Breast epithelium (tissue), 4 donors: Measurements from ENCODE around the gene FTSJ3. TPM values are rescaled to one million over a fixed set of nuclear protein-coding genes. Genes with fewer than 3 reads are reported as not detected.

Experiments used
- DNase-seq, 2 donors: peaks; one replicate each; pipeline ENCODE4 v3.0.0-alpha.2; 2019; ENCODE audit warnings: low spot score in 2 of 2
- H3K27ac ChIP-seq, 2 donors: fragments of 200-600 bp; sonication (generic) in 1 of 2; one replicate each; pipeline ENCODE4 v1.5.1; 2016 to 2019; ENCODE audit warnings: mild to moderate bottlenecking in 1 of 2
- H3K27me3 ChIP-seq, 2 donors: fragments of 200-600 bp; sonication (generic) in 1 of 2; one replicate each; pipeline versions ENCODE4 v1.5.1 to v1.6.0; 2017 to 2019; ENCODE audit warnings: control low read depth in 1 of 2, mild to moderate bottlenecking in 1 of 2
- H3K36me3 ChIP-seq: fragments of 200-600 bp; one replicate; pipeline ENCODE4 v1.5.1; 2019
- H3K4me1 ChIP-seq, 2 donors: fragments of 200-600 bp; sonication (generic); one replicate each; pipeline ENCODE4 v1.5.1; 2016 to 2019; ENCODE audit warnings: control low read depth in 1 of 2
- H3K4me3 ChIP-seq, 3 donors: fragments of 200-600 bp; sonication (generic); 1 replicate in 2 of 3; 2 replicates in 1 of 3; pipeline ENCODE4 v1.5.1; 2016 to 2019; ENCODE audit warnings: mild to moderate bottlenecking in 3 of 3, moderate library complexity in 2 of 3
- H3K9me3 ChIP-seq, 2 donors: fragments of 200-600 bp; sonication (generic) in 1 of 2; one replicate each; pipeline ENCODE4 v1.5.1; 2016 to 2019; ENCODE audit warnings: control low read depth in 1 of 2
- POLR2A ChIP-seq: fragments of 450-650 bp; IDR thresholded peaks from one replicate; pipeline ENCODE4 v1.6.1; 2016; ENCODE audit warnings: antibody characterized with exemption, mild to moderate bottlenecking, moderate library complexity
- POLR2AphosphoS5 ChIP-seq, 3 donors: sonication (generic); formaldehyde crosslinking; IDR thresholded peaks; one replicate each; pipeline ENCODE4 v1.6.1; 2017; ENCODE audit warnings: antibody characterized with exemption in 3 of 3
- intact Hi-C: fragments of 100-400 bp; cut with DNase I; formaldehyde crosslinking; loops from one replicate; pipeline ENCODE4 v1.15.1; 2023; ENCODE audit warnings: low total_unique reads
- total RNA-seq, 3 donors: library from RNA; depleted of rRNA; stranded (reverse); fragments of >200 nt; gene quantifications; one replicate each; pipeline ENCODE4 v1.1.0, GENCODE V29; 2016
- TF ChIP-seq, protein P1 (sequence below), 3 donors: fragments of 450-650 bp; IDR thresholded peaks; one replicate each; pipeline ENCODE4 v1.5.1; 2016 to 2017; ENCODE audit warnings: antibody characterized with exemption in 3 of 3, mild to moderate bottlenecking in 3 of 3, moderate library complexity in 3 of 3

Gene FTSJ3
- total RNA-seq, 3 donors from 2014 or later: 55.4 to 78.7 (median 59.1) TPM

DNA sequence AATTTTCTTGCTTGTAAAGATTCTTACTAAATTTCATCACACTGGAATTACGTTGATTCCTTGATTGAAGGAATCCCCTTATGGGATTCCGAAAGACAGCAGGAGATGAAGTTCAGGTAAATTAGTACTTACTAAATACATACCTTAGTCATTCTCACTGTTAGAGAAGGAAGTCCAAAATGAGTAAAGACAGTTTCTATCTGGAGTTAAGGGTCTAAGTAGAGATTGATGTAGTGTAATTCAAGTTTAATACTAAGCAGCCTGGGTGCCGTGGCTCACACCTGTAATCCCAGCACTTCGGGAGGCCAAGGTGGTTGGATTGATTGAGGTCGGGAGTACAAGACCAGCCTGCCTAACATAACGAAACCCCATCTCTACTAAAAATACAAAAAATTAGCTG is 43.9 kb downstream of the FTSJ3 start:
- no peaks in the 10 kb centered on the region for H3K27me3 ChIP-seq
- H3K36me3 ChIP-seq: no peaks in the 10 kb centered on the region
- H3K27ac ChIP-seq: no peak overlapping the region
- TF ChIP-seq POLR2A (no peak), POLR2AphosphoS5 (IDR thresholded peaks at IDR 0.05) (no peak)
- TF ChIP-seq, protein P1, sequence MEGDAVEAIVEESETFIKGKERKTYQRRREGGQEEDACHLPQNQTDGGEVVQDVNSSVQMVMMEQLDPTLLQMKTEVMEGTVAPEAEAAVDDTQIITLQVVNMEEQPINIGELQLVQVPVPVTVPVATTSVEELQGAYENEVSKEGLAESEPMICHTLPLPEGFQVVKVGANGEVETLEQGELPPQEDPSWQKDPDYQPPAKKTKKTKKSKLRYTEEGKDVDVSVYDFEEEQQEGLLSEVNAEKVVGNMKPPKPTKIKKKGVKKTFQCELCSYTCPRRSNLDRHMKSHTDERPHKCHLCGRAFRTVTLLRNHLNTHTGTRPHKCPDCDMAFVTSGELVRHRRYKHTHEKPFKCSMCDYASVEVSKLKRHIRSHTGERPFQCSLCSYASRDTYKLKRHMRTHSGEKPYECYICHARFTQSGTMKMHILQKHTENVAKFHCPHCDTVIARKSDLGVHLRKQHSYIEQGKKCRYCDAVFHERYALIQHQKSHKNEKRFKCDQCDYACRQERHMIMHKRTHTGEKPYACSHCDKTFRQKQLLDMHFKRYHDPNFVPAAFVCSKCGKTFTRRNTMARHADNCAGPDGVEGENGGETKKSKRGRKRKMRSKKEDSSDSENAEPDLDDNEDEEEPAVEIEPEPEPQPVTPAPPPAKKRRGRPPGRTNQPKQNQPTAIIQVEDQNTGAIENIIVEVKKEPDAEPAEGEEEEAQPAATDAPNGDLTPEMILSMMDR (IDR thresholded peaks at IDR 0.05): no peak
- no peaks in the 10 kb centered on the region for H3K9me3 ChIP-seq
- H3K4me1 ChIP-seq: peaks cover 0 to 5% of the 10 kb centered on the region in 2 donors
- intact Hi-C loops: no loop called here
- no peak overlapping the region for H3K4me3 ChIP-seq
- no peak for DNase-seq

DNA sequence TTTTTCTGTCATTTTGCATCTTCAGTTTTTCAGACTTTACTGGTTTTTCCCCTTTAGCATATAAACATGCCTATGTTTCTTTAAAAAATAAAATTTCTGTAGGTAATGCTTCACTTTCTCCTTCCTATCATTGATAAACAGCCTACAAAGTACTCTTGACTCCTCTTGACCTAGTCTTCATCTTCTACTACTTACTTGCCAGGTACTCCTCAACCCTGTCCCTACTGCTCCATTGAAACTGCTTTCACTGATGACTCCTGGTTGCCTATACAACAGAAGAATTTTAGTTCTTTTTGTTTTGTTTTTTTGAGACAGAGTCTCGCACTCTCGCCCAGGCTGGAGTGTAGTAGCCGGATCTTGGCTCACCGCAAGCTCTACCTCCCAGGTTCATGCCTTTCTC is 46.5 kb downstream of the FTSJ3 start:
- H3K27ac ChIP-seq: no peak overlapping the region
- no peaks in the 10 kb centered on the region for H3K9me3 ChIP-seq
- TF ChIP-seq POLR2AphosphoS5 (IDR thresholded peaks at IDR 0.05): no peak
- no peak for TF ChIP-seq POLR2A
- TF ChIP-seq, protein P1 (IDR thresholded peaks at IDR 0.05): no peak
- no peak for DNase-seq
- no peaks in the 10 kb centered on the region for H3K36me3 ChIP-seq
- H3K4me3 ChIP-seq: no peak overlapping the region
- H3K27me3 ChIP-seq: no peaks in the 10 kb centered on the region
- intact Hi-C loops: no loop called here
- peaks cover 3 to 5% of the 10 kb centered on the region in 2 donors for H3K4me1 ChIP-seq

DNA sequence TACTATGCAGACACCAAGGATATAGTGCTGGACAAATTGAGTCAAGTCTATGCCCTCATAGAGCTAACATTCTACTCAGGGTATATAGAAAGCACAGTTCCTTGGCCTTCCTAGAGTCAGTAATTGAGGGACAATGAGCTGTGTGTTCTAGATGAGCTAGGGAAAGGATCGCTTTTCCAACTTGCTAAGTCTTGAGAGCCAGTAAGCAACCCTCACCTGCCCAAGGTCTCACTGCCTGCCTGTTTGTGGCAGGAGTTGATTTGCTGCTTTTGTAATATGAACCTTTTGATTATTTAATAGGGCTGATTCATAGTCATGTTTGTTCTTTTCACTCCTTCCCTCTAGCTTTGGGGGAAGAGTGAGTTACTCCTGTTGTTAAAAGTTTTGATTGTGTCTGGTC is 47.0 kb downstream of the FTSJ3 start:
- peak overlapping the region in 1 of 2 donors; percentile 3 for H3K27ac ChIP-seq
- H3K27me3 ChIP-seq: no peaks in the 10 kb centered on the region
- TF ChIP-seq POLR2A (no peak), POLR2AphosphoS5 (IDR thresholded peaks at IDR 0.05) (no peak)
- TF ChIP-seq, protein P1 (IDR thresholded peaks at IDR 0.05): no peak
- H3K4me1 ChIP-seq: peaks cover 7 to 10% of the 10 kb centered on the region in 2 donors
- H3K4me3 ChIP-seq: no peak overlapping the region
- no peaks in the 10 kb centered on the region for H3K36me3 ChIP-seq
- DNase-seq: no peak
- intact Hi-C loops: no loop called here
- no peaks in the 10 kb centered on the region for H3K9me3 ChIP-seq

DNA sequence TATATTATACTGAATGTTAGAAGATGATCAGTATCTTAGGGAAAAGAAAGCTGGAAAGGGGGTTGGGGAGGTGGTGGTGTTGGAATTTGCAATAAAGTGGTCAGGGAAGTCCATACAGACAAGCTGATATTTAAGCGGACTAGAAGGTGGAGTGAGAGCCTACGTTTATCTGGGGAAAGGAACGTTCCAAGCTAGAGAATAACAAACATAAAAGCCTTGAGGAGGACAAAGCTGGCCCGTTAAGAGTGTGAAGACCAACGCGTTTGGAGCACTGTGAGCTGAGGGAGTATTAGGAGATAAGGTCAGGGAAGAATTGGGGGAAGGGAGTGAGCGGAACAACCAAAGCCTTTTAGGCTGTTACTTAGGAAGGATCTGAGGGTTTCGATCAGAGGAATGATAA is 52.0 kb downstream of the FTSJ3 start:
- Histone ChIP-seq H3K9me3 (no peaks in the 10 kb centered on the region), H3K4me1 (peaks cover 8 to 14% of the 10 kb centered on the region in 2 donors), H3K27me3 (no peaks in the 10 kb centered on the region), H3K4me3 (peak overlapping the region; percentile 73 to 99 (median 84)), H3K36me3 (no peaks in the 10 kb centered on the region), H3K27ac (peak overlapping the region; percentile 95 to 98)
- intact Hi-C loops: no loop called here
- DNase-seq: no peak
- TF ChIP-seq, protein P1 (IDR thresholded peaks at IDR 0.05): no peak

DNA sequence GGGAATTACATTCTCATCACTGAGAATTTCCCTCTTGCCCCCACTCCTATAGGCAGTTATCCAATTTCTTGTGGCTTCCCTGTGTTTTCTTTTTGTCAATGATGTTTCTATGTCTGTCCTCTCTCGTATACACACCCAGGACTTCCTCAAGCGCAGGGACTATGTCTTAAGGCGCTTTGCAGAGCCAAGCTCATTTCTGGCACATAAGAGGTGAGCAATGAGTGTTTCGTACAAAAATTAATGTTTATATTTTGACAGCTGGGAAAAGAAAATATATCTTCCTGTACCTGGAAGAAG is 52.5 kb downstream of the FTSJ3 start:
- intact Hi-C loops: no loop called here
- no peaks in the 10 kb centered on the region for H3K9me3 ChIP-seq
- H3K36me3 ChIP-seq: no peaks in the 10 kb centered on the region
- TF ChIP-seq, protein P1 (IDR thresholded peaks at IDR 0.05): no peak
- TF ChIP-seq POLR2AphosphoS5 (IDR thresholded peaks at IDR 0.05) (no peak), POLR2A (no peak)
- H3K4me3 ChIP-seq: peak overlapping the region; percentile 73 to 99 (median 84)
- H3K4me1 ChIP-seq: peaks cover 8 to 14% of the 10 kb centered on the region in 2 donors
- H3K27ac ChIP-seq: peak overlapping the region; percentile 95 to 98
- DNase-seq: no peak
- no peaks in the 10 kb centered on the region for H3K27me3 ChIP-seq
